Activated naive CD8-positive, alpha-beta T cell treated with anti-CD3 and anti-CD28 coated beads, Interleukin-2, amount 10 ng/mL, durations not matched to agents 7 days and 5 days (primary cell): ENCODE data around the gene SEPTIN5. TPM values are rescaled to one million over a fixed set of nuclear protein-coding genes. Genes with fewer than 3 reads are reported as not detected.

ENCODE experiments used
- ATAC-seq: fragments of 150-1000 bp; cut with Tn5 transposase; one replicate; pipeline ENCODE4 v1.10.0; 2021; ENCODE audit warnings: low read depth, moderate library complexity
- POLR2A ChIA-PET: fragments of 350-600 bp; sonication (Branson Sonifier 250); formaldehyde crosslinking; loops from one replicate; lab custom pipeline; 2021; ENCODE audit warnings: antibody characterized with exemption; lab: Charles Lee
- DNase-seq: peaks from one replicate; pipeline ENCODE4 v3.0.0; 2021
- H3K27ac Mint-ChIP-seq: one replicate; pipeline ENCODE4 v1.8.0; 2022; ENCODE audit warnings: mild to moderate bottlenecking, mixed read lengths
- H3K27me3 Mint-ChIP-seq: one replicate; pipeline ENCODE4 v1.8.0; 2022; ENCODE audit warnings: mild to moderate bottlenecking, moderate library complexity, mixed read lengths
- H3K36me3 Mint-ChIP-seq: one replicate; pipeline ENCODE4 v1.8.0; 2021; ENCODE audit warnings: mild to moderate bottlenecking, mixed read lengths
- H3K4me1 Mint-ChIP-seq: one replicate; pipeline ENCODE4 v1.8.0; 2021; ENCODE audit warnings: mixed read lengths
- H3K4me3 Mint-ChIP-seq: one replicate; pipeline ENCODE4 v1.8.0; 2022; ENCODE audit warnings: mild to moderate bottlenecking, moderate library complexity, mixed read lengths
- H3K9me3 Mint-ChIP-seq: one replicate; pipeline ENCODE4 v1.8.0; 2021; ENCODE audit warnings: mixed read lengths
- total RNA-seq, 2 experiments: library from RNA; stranded (reverse); gene quantifications; one replicate each; pipeline ENCODE4 v1.2.3, GENCODE V29; 2021

Gene SEPTIN5
- total RNA-seq, 2 experiments from 2014 or later: not detected

DNA sequence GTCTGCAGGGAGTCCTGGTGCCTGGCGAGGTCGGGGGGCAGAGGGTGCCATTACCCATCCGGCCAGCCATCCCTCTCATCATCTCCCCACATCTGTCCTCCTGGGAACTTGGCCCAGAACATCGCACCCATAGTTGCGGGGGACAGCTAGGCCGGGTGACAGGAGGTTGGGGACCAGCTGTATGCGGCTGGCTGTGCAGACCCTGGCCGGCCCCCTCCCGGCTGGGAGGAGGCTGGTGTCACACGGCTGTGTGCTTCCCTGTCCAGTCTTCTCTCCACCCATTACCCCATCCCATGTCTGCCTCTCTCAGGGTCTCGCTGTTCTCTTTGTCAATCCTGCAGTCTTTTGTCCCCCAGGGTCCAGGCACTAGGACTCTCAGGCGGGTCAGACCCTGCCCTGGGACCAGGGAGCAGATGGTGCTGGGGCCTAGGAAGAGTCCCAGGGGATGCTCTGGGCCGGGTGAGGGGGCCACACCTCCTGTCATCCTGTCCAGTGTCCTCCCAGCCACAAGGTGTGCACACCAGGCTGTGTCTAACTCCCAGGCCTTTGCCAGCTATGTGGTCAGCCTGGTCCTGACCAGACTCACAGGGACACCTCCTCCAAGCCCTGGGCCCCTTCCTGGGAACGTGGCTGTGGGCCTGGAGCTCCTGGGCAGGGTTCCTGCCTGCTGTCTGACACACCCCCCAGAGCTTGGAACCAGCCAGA lies 39.8 kb downstream of the SEPTIN5 start:
- Mint-ChIP-seq H3K4me1 (peaks cover 11% of the 10 kb centered on the region), H3K27ac (no peak overlapping the region), H3K9me3 (no peaks in the 10 kb centered on the region), H3K4me3 (no peak overlapping the region), H3K36me3 (no peaks in the 10 kb centered on the region), H3K27me3 (peaks cover 45% of the 10 kb centered on the region)
- POLR2A ChIA-PET: no interaction called here
- ATAC-seq: no peak
- DNase-seq: no peak

DNA sequence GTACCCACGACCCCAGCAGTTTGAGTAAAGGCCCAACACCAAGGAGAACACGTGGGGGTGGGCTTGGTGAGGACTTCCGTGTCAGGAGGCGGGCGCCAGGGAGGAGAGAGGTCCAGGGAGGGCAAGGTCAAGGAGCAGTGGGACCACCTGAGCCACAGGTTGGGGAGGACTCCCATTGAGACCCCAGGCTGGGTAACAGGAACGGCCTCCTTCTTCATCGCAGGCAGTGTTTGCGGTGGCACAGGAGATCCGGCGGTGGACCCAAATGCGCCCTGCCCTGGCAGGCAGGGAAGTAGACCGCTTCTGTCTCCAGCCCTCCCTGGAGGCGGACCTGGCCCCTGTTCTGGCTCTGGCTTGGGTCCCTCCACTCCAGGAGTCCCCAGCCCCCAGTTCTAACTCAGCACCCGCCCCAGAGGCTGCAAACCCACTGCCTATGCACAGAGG lies 40.4 kb downstream of the SEPTIN5 start:
- H3K4me1 Mint-ChIP-seq: peaks cover 11% of the 10 kb centered on the region
- DNase-seq (no peak), ATAC-seq (no peak)
- H3K36me3 Mint-ChIP-seq: no peaks in the 10 kb centered on the region
- no peak overlapping the region for H3K4me3 Mint-ChIP-seq
- no peak overlapping the region for H3K27ac Mint-ChIP-seq
- POLR2A ChIA-PET: no interaction called here
- peaks cover 49% of the 10 kb centered on the region for H3K27me3 Mint-ChIP-seq
- no peaks in the 10 kb centered on the region for H3K9me3 Mint-ChIP-seq

DNA sequence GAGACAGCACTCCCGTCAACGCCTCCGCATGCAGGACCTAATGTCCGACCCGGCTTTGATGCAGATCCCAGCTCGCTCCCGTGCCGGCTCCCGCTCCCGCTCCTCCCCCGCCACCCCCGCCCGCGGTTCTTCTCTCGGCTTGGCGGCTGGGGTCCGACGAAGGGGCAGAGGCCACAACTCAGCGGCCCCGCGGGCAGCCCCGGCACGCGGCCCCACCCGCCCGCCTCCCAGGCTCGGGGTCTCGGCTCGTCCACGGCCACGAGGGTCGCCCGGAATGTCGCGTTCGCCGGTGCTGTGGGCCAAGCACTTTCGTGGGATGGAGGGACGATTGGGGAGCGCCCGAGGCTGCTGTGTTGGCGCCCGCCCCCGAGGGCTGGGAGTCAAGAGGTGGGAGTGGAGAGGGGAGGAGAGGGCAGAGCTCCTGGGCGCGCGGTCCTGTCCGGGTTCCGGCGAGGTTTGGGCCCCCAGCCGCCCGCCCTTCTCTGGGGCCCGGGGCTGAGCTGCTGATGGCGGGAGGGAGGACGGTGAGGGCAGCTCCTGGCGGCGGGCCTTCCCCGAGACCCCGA lies 40.9 kb downstream of the SEPTIN5 start:
- no peaks in the 10 kb centered on the region for H3K9me3 Mint-ChIP-seq
- ATAC-seq (no peak), DNase-seq (no peak)
- peaks cover 17% of the 10 kb centered on the region for H3K4me1 Mint-ChIP-seq
- no peaks in the 10 kb centered on the region for H3K36me3 Mint-ChIP-seq
- POLR2A ChIA-PET: no interaction called here
- no peak overlapping the region for H3K4me3 Mint-ChIP-seq
- no peak overlapping the region for H3K27ac Mint-ChIP-seq
- peaks cover 54% of the 10 kb centered on the region for H3K27me3 Mint-ChIP-seq

DNA sequence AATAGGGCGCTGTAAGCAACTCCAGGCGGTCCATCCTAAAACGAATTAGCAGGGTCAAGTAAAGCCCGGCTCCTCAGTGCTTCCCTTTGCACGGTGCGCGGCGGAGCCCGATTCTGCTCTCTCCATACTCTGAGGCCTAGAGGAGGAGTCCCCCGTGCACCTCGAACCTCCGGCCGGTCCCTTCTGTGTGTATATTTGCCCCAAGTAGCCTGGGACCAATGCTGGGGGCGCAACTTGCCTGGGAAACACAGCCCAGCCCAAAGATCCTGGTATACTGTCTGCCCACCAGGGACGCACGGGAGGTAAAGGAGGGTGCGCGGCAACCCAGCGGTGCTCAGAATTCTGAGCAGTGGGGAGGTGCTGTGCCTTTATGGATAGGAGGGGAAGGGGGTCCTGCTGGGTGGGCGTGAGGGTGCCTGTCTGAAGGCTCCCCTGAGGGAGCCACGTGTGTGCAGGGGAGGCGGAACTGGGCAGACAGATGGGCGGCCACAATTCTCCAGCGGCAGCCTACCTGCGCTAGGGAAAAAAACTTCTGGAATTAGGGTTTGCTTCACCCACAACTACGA lies 41.5 kb downstream of the SEPTIN5 start:
- Mint-ChIP-seq H3K9me3 (no peaks in the 10 kb centered on the region), H3K27ac (no peak overlapping the region), H3K4me1 (peaks cover 17% of the 10 kb centered on the region), H3K27me3 (peaks cover 55% of the 10 kb centered on the region), H3K4me3 (peak overlapping the region; percentile 7), H3K36me3 (no peaks in the 10 kb centered on the region)
- no peak for DNase-seq
- no peak for ATAC-seq
- POLR2A ChIA-PET: no interaction called here

DNA sequence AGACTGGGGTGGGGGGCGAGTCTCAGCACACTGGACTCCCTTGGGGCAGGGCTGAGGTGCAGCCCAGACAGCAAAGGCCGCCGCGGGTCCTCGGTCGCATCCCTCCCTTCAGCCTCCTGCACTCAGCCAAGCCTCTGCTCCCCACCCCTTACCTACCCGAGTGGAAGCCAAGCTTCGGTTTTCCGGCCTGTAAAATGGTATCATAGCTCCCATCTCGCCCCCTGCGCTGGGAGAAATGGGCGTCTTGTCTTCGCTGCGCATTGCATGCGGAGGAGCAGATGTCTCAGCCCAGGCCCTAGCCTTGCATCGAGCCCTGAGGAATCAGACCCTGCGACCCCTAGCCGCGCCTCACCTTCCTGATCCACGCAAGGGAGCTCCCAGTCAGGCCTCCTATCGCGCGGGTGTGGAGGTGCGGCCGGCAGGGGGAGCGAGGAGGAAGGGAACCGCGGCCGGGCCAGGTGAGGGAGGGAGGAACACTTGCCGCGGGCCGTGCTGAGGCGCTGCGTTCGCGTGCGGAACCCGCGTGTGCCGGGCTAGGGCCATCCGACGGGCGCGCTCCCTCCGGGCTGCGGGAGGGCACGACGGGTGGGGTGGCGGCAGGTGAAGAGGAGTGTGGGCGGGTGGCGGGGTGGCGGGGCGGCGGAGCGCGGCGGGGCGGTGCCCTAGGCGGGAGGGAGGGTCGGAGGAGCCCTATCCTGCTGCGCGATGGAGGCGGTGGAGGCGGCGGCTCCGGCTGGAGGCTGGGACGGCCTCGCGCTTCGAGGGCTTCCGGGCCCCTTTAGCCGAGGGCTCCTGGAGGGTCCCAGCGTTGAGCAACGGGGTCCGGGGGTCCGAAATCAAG lies 42.2 kb downstream of the SEPTIN5 start:
- H3K36me3 Mint-ChIP-seq: no peaks in the 10 kb centered on the region
- H3K4me1 Mint-ChIP-seq: peaks cover 17% of the 10 kb centered on the region
- DNase-seq: peak; percentile 81
- H3K4me3 Mint-ChIP-seq: peak overlapping the region; percentile 53
- POLR2A ChIA-PET: no interaction called here
- peaks cover 55% of the 10 kb centered on the region for H3K27me3 Mint-ChIP-seq
- H3K27ac Mint-ChIP-seq: no peak overlapping the region
- no peaks in the 10 kb centered on the region for H3K9me3 Mint-ChIP-seq
- peak; percentile 75 for ATAC-seq

DNA sequence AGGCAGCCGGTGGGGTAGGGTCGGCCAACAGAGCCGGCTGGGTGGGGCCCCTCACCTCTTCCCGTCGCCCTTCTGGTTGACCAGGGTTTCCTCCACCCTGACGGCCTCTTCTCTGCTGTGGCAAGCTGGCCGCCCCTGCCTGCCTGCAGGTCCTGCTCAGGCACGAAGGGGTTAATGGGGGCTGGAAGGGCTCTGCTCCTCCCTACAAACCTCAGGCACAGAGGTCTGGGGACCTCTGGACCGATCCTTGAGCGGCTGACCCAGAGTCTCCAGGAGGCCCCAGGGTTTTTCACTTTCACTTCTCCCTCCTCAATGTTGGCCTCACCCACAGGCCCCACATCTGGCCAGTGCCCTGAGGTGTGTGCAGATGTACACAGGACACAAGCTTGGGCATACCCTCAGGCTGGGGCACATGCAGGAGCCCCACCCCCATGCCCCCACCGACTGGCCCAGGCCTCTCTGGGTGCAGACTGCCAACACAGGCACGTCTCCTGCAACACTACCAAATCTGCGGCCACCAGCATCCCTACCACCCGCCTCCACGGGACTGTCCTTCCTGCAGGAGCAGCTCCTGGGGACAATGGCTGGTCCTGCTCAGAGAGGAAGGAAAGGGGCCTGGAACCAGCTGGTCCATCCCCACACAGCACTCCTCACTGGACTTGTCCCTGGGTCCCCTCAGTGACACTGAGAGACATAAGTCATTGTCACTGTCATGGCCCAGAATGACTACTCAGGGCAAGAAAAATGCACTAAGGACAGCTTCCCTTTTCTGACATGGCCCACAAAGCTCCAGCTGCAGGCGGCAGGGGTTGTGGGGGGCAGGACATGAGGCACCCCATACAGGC lies 43.1 kb downstream of the SEPTIN5 start:
- peak overlapping the region; percentile 63 for H3K4me3 Mint-ChIP-seq
- peaks cover 20% of the 10 kb centered on the region for H3K4me1 Mint-ChIP-seq
- peaks cover 60% of the 10 kb centered on the region for H3K27me3 Mint-ChIP-seq
- ATAC-seq: no peak
- peak overlapping the region; percentile 37 for H3K27ac Mint-ChIP-seq
- POLR2A ChIA-PET: no interaction called here
- DNase-seq: no peak
- no peaks in the 10 kb centered on the region for H3K9me3 Mint-ChIP-seq
- no peaks in the 10 kb centered on the region for H3K36me3 Mint-ChIP-seq

DNA sequence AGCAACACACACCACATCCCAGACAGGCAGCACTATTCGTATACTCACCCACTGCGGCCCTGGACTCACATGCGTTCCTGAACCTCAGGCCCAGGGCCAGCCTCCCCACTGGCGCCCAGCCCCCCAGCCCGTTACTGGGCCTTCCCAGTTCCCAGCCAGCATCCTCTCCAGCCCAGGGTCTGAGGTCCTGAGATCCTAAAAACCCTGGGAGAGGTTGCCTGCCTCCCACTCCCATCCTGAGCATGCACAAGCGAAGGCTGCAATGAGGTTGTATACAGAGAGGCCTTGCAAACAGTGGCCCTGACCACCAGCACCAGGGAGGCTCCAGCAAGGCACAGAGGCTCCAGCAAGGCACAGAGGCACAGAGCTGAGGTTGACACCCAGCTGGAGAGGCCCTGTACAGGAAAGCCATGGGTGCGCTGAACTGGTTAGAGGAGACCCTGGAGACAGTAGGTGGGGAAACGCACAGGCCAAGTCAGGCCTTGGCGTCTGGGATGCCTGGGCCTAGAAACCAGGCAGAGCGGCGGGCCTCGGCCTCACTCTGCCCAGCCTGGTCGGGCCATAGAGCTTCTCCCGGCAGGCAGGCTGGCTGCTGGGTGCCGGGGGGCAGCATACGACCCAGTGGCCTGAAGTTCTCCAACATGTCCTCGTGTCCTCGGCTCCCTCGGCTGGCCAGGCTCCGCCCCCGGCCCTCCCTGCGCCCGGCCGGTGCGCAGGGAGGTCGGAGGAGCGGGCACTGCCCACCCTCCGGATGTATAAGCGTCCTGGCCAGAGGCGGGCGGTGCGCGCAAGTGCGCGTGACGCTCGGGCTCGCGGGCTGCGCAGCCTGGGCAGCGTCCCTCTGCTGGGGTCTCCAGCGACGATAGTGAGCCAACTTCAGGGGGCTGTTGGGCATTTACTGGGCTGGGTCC lies 43.9 kb downstream of the SEPTIN5 start:
- ATAC-seq (no peak), DNase-seq (no peak)
- POLR2A ChIA-PET: interaction anchor here (1.2 kb wide), 1 partner anchor 28 kb away, joined by 3 read pairs; no protein-coding TSS in a partner anchor
- H3K27me3 Mint-ChIP-seq: peaks cover 65% of the 10 kb centered on the region
- peaks cover 20% of the 10 kb centered on the region for H3K4me1 Mint-ChIP-seq
- peak overlapping the region; percentile 63 for H3K4me3 Mint-ChIP-seq
- H3K27ac Mint-ChIP-seq: no peak overlapping the region
- H3K9me3 Mint-ChIP-seq: no peaks in the 10 kb centered on the region
- no peaks in the 10 kb centered on the region for H3K36me3 Mint-ChIP-seq

DNA sequence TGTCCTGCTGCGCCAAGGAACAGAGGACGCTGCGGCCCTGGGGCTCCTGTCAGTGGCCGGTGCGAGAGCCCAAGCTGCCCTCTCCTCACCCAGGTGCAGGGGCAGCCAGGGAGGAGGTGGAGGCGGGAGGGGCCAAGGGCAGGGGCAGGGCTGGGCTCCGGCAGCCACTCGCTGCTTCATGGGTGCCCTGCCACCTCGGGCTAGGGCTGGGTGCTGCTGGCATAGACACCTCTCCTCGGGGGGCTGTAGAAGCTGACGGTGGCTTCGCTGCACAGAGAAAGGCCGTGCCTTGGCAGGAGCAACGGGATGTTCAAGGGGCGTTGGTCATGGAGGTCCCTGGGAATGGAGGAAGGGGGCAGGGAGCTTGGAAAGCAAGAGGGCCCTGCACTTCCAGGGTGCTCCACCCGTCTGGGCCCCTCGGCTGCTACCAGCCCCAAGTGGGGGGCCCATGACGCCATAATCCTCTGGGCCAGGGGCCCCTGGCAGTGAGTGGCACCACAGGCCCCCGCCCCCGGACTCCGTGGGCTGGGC lies 44.7 kb downstream of the SEPTIN5 start:
- no peak overlapping the region for H3K4me3 Mint-ChIP-seq
- ATAC-seq (no peak), DNase-seq (no peak)
- H3K27me3 Mint-ChIP-seq: peaks cover 69% of the 10 kb centered on the region
- no peaks in the 10 kb centered on the region for H3K9me3 Mint-ChIP-seq
- no peak overlapping the region for H3K27ac Mint-ChIP-seq
- POLR2A ChIA-PET: interaction anchor here (1.2 kb wide), 1 partner anchor 29 kb away, joined by 3 read pairs; no protein-coding TSS in a partner anchor
- H3K4me1 Mint-ChIP-seq: peaks cover 20% of the 10 kb centered on the region
- no peaks in the 10 kb centered on the region for H3K36me3 Mint-ChIP-seq

DNA sequence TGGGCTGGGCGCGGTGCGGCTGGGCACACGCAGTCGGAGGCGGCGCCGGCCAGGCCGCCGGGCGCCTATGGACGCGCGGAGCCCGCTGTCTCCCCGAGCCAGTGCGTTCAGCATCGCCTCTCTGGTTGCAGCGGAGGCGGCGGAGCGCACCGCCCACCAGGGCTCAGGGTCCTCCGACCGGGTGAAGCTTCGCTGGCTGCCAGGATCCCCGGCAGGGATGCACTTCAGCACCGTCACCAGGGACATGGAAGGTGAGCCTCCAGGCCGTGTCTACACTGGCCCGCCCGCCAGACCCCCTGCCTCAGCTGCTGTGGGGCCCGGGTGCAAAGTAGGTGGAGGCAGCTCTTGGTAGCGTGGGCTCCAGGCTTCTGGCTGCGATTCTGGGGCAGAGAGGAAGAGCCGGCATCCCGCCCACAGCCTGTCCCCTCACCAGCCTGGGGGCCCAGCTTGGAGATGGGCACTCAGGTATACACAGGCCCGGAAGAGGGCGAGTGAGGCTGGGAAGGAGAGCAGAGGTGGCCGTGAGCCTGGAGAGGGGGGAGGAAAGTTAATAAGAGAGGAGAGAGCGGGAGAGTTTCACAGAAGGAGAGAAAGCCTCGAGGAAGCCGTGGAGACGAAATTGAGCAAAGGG lies 45.2 kb downstream of the SEPTIN5 start:
- peaks cover 20% of the 10 kb centered on the region for H3K4me1 Mint-ChIP-seq
- H3K9me3 Mint-ChIP-seq: no peaks in the 10 kb centered on the region
- H3K27me3 Mint-ChIP-seq: peaks cover 66% of the 10 kb centered on the region
- no peaks in the 10 kb centered on the region for H3K36me3 Mint-ChIP-seq
- H3K27ac Mint-ChIP-seq: peak overlapping the region; percentile 26
- no peak for ATAC-seq
- POLR2A ChIA-PET: interaction anchor here (1.2 kb wide), 1 partner anchor 29 kb away, joined by 3 read pairs; no protein-coding TSS in a partner anchor
- H3K4me3 Mint-ChIP-seq: peak overlapping the region; percentile 59
- no peak for DNase-seq

DNA sequence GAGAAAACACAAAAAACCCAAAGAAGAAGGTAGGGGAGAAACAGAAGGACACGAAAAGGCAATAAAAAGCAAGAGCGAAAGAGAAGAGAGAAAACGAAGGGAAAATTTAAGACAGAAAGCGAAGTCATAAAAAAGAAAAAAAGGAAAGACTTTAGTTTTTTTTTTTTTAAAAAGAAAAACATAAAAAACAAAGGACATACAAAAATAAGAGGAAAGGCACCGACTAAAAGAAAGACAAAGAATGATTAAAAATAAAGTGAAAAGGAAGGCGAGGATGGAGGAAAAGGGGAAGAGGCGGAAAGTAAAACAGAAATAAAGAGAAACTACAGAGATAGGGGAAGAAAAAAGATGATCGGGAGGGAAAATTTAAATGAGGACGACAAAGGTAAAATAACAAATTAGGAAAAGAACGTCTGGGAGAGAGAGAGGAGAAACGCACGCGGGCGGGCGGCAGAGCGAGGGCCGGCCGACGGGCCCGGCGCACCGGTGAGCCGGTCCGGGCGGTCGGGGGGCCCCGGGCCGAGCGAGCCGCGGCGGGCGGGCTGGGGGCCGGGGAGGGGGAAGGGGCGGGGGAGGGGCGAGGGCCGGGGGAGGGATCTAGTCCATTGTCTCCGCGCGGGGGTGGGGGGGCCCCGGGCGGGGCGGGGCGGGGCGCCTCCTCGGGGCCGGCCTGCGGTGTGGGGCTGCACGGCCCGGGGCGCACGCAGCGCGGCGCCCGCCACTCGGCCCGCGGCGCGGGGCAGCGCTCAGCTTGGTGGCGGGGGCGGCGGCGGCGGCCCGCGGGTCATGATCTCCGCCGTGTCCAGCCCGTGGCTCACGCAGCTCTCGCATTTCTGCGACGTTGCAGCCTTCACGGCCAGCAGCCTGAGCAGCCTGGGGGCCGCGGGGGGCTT lies 46.0 kb downstream of the SEPTIN5 start, which contains the start of gene TBX1:
TSS of gene TBX1 (plus strand) at position 721 of the 893 bp plus-strand sequence. CDS start at position 787, 66 bp downstream.
- peaks cover 23% of the 10 kb centered on the region for H3K4me1 Mint-ChIP-seq
- peaks cover 68% of the 10 kb centered on the region for H3K27me3 Mint-ChIP-seq
- ATAC-seq (no peak), DNase-seq (no peak)
- H3K27ac Mint-ChIP-seq: peak within 1 kb of the TSS; percentile 26
- no peaks in the 10 kb centered on the region for H3K36me3 Mint-ChIP-seq
- H3K9me3 Mint-ChIP-seq: no peaks in the 10 kb centered on the region
- POLR2A ChIA-PET: no interaction called here
- H3K4me3 Mint-ChIP-seq: peak within 1 kb of the TSS; percentile 59
